Measurements from ENCODE around the gene ZNF664.

GRCh38 chr12:123976227-123976826 is 3.3 kb downstream of the ZNF664 start:
- TF ChIP-seq NFRKB (IDR thresholded peaks at IDR 0.05) (no peak), TARDBP (IDR thresholded peaks at IDR 0.05) (no peak), SUZ12 (IDR thresholded peaks at IDR 0.05) (no peak), L3MBTL2 (conservative IDR thresholded peaks at IDR 0.05) (no peak), SP1 (IDR thresholded peaks at IDR 0.05) (no peak), FOXA1 (IDR thresholded peaks at IDR 0.05) (no peak), BHLHE40 (IDR thresholded peaks at IDR 0.05; ENCODE audit: borderline replicate concordance) (no peak), HDGF (IDR thresholded peaks at IDR 0.05; ENCODE audit: borderline replicate concordance) (no peak), ELF4 (IDR thresholded peaks at IDR 0.05) (no peak)

All from HEK293T (cell line).